Measurements from ENCODE around the gene KHDC4. TPM values are rescaled to one million over a fixed set of nuclear protein-coding genes. Genes with fewer than 3 reads are reported as not detected.

The KHDC4 gene
- total and polyA plus RNA-seq, 2 of the 4 experiments (the other 2 are of a cell fraction) = 28.0 to 29.9 TPM

DNA sequence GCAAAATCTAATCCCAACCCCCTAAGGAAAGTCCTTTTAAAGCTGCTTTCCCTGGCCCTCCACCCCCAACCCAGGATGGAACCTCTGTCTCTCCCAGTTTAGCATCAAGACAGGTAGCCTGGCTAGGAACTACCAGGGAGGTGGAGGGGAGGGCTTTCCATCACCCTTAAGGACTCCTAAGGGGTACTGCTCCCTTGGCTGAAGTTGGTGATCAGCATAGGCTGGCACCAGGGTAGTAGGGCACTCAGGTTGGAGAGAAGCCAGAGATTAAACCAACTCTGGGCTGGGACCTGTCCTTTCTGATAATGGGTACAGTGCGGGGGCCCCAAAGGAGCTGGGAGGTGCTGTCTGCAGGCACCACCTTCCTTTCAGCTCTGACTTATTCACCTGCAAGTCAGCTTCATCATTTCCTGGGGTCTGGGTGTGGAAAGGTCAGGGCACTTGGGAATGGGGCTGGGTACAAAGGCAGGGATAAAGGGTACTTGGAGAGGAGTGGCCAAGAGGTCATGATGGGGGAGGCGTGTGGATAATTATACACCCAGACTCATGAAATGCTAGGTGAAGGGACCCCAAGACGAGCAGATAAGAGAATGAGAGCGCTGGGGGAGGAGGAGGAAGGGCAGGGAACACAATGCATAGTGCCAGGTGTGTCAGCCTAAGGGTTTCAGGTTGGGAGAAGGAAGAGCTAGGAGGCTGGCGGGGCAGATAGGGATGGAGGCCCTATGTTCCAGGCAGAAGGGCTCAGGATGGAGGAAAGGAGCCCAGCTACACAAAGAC lies 42.9 kb upstream of the KHDC4 start:
- Histone ChIP-seq H2AK5ac (ENCODE audit: low read depth, low read length) (peak overlapping the region; percentile 73), H2BK15ac (ENCODE audit: low read depth, low read length) (peak overlapping the region; percentile 81; the same call in 1 of the 3 replicates), H3K4me2 (ENCODE audit: low read depth, low read length) (peak overlapping the region; percentile 98), H2BK120ac (ENCODE audit: low read depth, low read length) (peak overlapping the region; percentile 73), H3K18ac (ENCODE audit: low read depth, low read length) (peak overlapping the region; percentile 91), H2AK9ac (replicated peaks; ENCODE audit: low read depth, low read length, poor library complexity) (peak overlapping the region; percentile 95), H3K23ac (ENCODE audit: low read depth, low read length) (peak overlapping the region; percentile 97), H4K8ac (ENCODE audit: low read depth in 2 of 2, low read length in 2 of 2) (peak overlapping the region; percentile 70 to 82), H3K9me1 (ENCODE audit: insufficient read depth, low read length) (peaks cover 43% of the 10 kb centered on the region), H3K79me1 (ENCODE audit: low read depth in 1 of 2, low read length in 2 of 2) (peaks cover 4 to 81% of the 10 kb centered on the region in 2 experiments; a peak in 3 of 4 replicates), H3K9ac (ENCODE audit: low read depth, low read length) (peak overlapping the region; percentile 87), H3K27ac (ENCODE audit: insufficient read depth, low read length) (peak overlapping the region; percentile 99), H4K20me1 (ENCODE audit: insufficient read depth, low read length) (peaks cover 55% of the 10 kb centered on the region), H3K56ac (ENCODE audit: extremely low read depth, insufficient read depth, low read length) (peak overlapping the region; percentile 77), H3K4ac (ENCODE audit: low read depth, low read length) (peak overlapping the region; percentile 92), H2BK5ac (ENCODE audit: low read depth, low read length, poor library complexity, severe bottlenecking) (peak overlapping the region; percentile 93), H3K27me3 (ENCODE audit: control insufficient read depth, insufficient read depth, low read length) (no peaks in the 10 kb centered on the region), H3K4me3 (ENCODE audit: insufficient read depth, low read depth, low read length) (peak overlapping the region; percentile 94), H3K14ac (replicated peaks; ENCODE audit: low read depth, low read length) (peak overlapping the region; percentile 94), H4K91ac (ENCODE audit: insufficient read depth, low read depth, low read length) (peak overlapping the region; percentile 94), H3K9me3 (ENCODE audit: control insufficient read depth, insufficient read depth, low read length) (no peaks in the 10 kb centered on the region), H2BK20ac (ENCODE audit: low read depth, low read length) (peak overlapping the region; percentile 62), H3K4me1 (ENCODE audit: control insufficient read depth, insufficient read depth, low read length) (peaks cover 48% of the 10 kb centered on the region), H4K5ac (ENCODE audit: low read depth, low read length) (peak overlapping the region; percentile 58), H3K36me3 (ENCODE audit: control insufficient read depth, insufficient read depth, low read length) (peaks cover 14% of the 10 kb centered on the region), H2AFZ (replicated peaks; ENCODE audit: low read length, poor library complexity) (no peak overlapping the region)
- in situ Hi-C loops (cut with MboI; ENCODE audit: low sequenced_read_pairs) = no loop called here
- ATAC-seq (ENCODE audit: low read depth) = no peak
- intact Hi-C loops (cut with micrococcal nuclease) = loop anchor here (5.0 kb wide), 1 partner anchor 35 kb away; the partner anchor contains the start of gene RXFP4
- ChIA-PET CTCF (interaction anchor here (0.7 to 1.2 kb wide), 2 partner anchors 9 to 13 kb away, joined by 4 to 6 read pairs; no protein-coding TSS in a partner anchor), POLR2A (ENCODE audit: unreplicated experiment) (interaction anchor here (0.6 to 1.4 kb wide), 2 partner anchors 9 to 217 kb away, joined by 3 read pairs; partner anchors contain the start of gene SLC25A44)
- DNase-seq = no peak
- BruUV-seq (replicated peaks) = no TSS peak
- no CpG with 5 or more reads among the region's 5 CpGs for WGBS, 2 experiments (ENCODE audit: extremely low coverage in 2 of 2, insufficient read length in 1 of 2)
- dilution Hi-C loops (cut with HindIII; ENCODE audit: low sequenced_read_pairs, unreplicated experiment) = no loop called here
- peak; percentile 23; the same call in 1 of the 2 replicates for TF ChIP-seq POLR2A (IDR thresholded peaks at IDR 0.05; ENCODE audit: low read depth, low read length)
- no peak for TF ChIP-seq MXI1 (IDR thresholded peaks at IDR 0.05; ENCODE audit: borderline replicate concordance, low read depth, low read length)

All from IMR-90 (cell line).